ENCODE measurements around the gene NCKAP5L.

GRCh38 chr12:49777341-49777740, 50.9 kb downstream of the NCKAP5L start:
- TF ChIP-seq SP1 (IDR thresholded peaks at IDR 0.05; ENCODE audit: low read depth, low read length) (no peak), POLR2AphosphoS5 (IDR thresholded peaks at IDR 0.05; ENCODE audit: low read depth, low read length) (no peak), SIX5 (IDR thresholded peaks at IDR 0.05; ENCODE audit: low read depth, low read length) (no peak)

All from H1 (cell line).